ENCODE data around the gene CACNA1D.

GRCh38 chr3:53650424-53650823, 156.0 kb downstream of the CACNA1D start:
- no peak for TF ChIP-seq SUZ12 (IDR thresholded peaks at IDR 0.05)
- TF ChIP-seq TARDBP (IDR thresholded peaks at IDR 0.05): no peak
- TF ChIP-seq FOXA1 (IDR thresholded peaks at IDR 0.05): no peak
- TF ChIP-seq HDGF (IDR thresholded peaks at IDR 0.05; ENCODE audit: borderline replicate concordance): no peak
- TF ChIP-seq SP1 (IDR thresholded peaks at IDR 0.05): no peak
- TF ChIP-seq BHLHE40 (IDR thresholded peaks at IDR 0.05; ENCODE audit: borderline replicate concordance): no peak
- TF ChIP-seq NFRKB (IDR thresholded peaks at IDR 0.05): no peak
- no peak for TF ChIP-seq ELF4 (IDR thresholded peaks at IDR 0.05)

Measured in HEK293T (cell line).